HG03095 (cell line): Measurements from ENCODE around the gene ADAMTS13.

Source experiments
- ATAC-seq: cut with Tn5 transposase; IDR thresholded peaks from one replicate; pipeline ENCODE4 v1.9.1; 2021; ENCODE audit warnings: moderate library complexity; ENCODE audit not compliant: unreplicated experiment

The ADAMTS13 gene

DNA sequence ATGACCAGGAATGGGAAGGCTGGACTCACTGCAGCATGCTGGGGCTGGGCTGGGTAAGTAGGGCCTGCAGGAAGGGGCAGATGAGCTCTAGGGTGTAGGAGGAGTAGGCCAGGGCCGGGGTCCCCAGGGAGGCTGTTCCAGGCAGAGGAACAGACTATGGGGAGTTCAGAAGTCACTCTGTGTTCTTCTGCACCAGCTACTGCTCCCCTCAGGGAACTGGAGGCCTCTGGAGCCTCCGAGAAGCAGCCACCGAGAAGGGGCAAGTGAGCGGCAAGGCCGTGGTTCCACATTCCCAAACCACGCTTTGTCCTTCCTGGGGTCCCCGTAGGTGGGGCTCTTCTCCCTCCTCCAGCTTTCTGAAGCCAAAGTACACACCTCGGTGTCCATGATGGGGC, 65.2 kb downstream of the ADAMTS13 start:
- no peak for ATAC-seq

DNA sequence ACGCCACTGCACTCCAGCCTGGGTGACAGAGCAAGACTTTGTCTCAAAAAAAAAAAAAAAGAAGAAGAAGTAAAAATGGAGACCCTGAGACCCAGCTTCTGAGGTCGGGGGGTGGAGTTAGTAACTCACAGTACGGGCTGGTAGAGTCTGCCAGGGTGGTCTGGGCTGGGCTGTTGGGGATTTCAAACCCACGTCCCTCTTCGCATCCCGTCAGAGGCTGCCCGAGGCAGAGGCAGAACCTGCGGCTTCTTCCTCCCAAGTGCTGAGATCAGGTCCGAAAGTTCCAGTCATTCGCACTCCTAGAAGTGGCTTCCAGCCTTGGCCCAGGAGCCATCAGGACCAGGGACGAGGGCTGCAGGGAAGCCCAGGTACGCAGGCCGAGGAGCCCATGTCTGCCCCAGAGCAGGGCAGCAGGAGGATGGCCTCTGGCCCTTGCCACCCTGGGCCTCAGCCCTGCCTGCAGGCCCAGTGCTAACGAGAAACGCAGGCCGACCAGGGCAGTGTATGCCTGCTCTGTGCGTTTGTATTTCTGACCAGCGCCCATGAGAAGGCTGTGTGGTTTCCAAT, 66.6 kb downstream of the ADAMTS13 start:
- no peak for ATAC-seq

DNA sequence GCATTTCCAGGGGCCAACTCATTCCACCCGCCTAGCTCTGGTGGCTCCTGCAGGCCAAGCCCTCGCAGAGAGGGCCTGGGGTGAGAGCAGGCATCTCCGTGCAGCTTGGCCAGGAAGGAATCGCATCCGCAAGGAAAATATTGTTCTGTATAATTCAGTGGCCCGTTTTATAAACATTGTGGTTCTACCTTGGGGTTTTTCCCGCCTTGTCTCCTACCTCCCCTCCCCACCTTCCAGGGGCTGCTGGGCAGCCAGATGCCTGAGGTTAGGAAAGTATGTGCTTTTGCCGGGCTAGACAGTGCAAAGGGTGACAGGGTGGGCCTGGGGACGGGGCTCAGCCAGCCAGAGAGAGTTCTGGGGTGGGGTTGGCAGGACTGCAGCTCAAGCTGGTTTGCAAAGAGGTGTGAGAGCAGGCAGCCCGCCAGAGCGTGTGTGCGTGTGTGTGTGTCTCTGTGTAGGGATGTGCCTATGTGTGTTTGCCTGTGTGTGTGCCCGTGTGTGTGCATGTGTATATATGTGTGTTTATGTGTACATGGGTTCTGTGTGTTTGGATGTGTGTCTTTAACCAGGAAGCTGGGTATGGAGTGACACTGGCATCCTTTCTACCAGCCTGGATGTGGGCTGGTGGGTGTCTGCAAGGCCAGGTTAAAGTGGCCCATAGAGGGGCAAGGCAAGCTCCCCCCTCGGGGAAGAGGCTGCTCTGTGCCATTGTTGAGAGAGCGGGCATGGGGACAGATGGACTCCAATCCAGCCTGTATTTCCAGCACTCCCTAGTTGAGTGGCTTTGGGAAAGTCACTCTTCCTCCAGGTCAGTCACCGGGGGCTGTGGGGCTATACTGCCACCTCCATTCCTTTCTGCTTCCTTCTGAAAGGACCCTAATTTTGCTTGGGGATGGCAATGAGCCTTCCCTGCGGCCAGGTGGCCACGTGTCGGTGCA, 67.4 kb downstream of the ADAMTS13 start:
- no peak for ATAC-seq

DNA sequence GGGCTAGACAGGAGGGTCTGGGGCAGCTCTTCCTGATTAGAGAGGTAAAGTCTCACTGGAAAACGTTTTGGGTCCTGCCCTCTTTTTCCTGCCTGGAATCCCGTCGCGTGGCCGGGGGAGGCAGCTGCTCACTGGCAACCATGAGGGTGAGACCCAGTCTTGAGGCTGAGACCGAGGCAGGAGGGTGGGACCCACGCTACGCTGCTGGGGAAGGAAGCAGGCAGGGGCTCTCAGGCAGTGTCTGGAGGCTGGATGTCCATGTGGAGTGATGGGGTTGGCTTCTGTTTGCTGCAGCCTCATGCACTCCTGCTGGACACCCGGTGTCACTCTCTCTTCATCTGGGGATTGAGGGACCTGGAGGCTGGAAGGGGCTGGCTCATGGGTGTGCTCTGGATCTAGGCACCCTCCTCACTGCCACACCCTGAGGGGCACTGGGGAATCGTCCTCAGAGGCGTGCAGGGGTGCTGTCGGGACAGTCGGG, 68.1 kb downstream of the ADAMTS13 start:
- no peak for ATAC-seq

DNA sequence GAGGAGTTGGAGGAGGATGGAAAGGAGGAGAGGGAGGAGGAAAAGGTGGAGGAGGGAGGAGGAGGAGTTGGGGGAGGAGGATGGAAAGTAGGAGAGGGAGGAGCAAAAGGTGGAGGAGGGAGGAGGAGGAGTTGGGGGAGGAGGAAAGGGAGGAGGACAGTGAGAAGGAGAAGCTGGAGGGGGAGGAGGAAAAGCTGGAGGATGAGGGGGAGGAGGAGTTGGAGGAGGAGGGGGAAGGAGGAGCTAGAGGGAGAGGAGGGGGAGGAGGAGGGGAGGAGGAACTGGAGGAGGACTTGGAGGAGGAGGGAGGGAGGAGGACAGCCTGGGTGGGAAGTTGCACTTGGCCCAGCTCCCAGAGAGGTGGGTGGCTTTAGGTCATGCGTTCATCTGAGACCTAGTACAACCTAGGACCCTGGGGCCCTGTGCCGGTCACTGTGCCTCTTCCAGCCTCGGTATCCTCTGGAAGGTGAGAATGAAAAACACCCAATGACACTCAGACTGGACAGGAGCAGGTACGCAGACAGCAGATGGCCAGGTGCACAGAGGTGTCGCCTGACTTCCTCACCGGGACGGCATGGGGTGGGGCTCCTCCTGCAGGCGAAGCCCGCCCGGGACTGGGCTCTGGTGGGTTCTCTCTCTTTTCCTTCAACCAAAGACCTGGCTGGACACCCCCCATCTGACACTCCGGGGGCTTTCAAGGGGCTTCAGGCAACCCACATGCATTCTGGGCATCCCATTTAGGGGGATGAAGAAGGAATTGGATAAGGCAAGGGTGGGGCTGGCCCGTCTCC, 68.9 kb downstream of the ADAMTS13 start:
- no peak for ATAC-seq

DNA sequence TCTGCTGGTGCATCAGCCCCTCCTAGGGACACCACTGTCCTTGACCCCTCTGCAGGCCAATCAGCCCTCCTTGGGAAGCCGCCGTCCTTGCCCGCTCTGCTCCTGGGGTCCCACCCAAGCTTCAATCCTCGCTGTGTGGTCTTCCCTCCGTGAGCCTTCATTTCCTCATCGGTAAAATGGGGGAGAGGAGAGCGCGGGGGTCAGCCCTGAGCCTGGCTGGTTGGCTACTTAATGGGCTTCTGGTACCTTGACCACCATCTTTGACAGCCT, 69.4 kb downstream of the ADAMTS13 start:
- ATAC-seq: no peak

DNA sequence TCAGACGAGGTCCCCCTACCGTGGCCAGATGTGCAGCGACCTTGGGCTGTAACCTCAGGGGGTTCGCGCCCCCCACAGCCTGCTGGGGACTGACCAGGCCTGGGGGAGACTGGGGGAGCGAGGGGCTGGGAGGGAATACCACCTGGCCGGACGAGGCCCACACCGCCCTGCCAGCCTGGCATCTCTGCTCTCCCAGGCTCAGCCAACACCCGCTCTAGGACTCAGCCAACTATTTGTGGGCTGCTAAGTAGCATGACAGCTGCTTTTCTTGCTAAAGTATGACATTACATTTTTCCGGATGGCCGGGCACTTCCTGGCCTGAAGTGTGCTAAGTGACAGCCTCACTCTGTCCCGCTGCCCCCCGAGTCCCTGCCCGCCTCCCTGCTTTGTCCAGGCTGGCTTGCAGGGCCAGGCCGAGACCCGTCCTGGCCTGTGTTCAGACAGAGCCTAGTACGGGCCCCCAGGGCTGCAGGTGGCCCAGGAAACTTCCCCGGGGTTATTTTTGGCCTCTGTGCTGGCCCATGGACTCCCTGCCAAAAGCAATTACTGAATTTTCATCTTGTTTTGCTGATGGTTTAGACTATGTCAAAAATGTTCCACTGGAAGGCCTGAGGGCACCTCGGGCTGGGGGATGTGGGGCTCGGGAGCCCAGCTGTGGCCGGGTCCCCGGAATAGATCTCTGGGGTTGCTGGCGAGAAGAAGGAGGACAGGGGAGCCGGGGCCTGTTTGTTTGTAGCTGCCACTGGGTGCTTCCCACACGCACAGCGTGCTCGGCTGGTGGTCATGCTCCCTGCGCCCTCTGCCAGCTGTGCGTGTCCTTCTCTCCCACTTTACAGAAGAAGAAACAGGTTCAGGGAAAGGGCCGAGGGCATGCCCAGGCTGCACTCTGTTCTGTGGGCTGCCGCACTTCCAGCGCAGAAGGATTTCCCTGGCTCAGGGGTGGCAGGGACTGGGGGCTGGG, 70.2 kb downstream of the ADAMTS13 start:
- no peak for ATAC-seq

DNA sequence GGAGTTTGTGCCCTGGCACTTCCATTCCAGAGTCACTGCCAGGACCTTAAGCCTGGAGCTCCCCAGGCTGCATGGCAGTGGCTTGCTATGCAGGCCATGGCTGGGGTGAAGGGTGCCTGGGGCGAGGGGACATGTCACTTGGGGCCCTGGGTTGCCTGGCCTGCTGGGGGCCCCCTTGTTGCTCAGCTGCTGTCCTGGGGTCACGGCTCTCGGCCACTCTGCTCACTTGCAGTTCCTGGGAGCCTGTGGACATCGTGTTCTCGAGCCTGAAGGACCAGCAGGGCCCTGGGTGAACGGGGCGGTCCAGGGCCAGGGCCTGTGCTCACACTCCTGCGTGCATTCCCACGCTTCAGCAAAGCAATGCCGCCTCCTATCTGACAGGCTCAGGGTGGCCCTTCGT, 71.3 kb downstream of the ADAMTS13 start:
- no peak for ATAC-seq

DNA sequence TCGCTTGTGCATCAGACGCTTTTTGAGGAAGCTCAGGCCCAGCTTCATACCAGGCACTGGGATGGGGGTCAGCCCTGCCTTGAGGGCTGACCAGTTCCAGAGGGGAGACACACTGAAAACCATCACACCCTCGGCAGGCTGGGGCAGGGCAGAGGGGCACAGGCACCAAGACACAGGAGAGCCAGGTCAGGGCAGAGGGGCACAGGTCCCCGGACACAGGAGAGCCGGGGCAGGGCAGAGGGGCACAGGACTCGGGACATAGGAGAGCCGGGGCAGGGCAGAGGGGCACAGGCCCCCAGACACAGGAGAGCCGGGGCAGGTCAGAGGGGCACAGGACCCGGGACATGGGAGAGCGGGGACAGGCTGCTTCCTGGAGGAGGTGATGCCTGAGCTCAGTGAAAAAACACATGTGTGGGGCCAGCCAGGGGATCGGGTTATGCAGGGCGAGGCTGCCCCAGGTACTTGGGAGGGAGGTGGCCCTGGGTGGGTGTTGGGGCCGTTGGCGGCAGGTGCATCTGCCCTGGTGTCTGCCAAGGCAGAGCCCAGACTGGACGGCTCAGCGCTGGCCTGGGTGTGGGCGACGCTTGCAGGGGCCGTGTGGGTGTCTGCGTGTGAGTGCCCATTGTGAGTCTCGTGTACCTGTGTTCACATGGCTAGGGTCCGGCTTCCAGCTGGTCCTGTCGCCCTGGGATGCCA, 71.8 kb downstream of the ADAMTS13 start:
- no peak for ATAC-seq

DNA sequence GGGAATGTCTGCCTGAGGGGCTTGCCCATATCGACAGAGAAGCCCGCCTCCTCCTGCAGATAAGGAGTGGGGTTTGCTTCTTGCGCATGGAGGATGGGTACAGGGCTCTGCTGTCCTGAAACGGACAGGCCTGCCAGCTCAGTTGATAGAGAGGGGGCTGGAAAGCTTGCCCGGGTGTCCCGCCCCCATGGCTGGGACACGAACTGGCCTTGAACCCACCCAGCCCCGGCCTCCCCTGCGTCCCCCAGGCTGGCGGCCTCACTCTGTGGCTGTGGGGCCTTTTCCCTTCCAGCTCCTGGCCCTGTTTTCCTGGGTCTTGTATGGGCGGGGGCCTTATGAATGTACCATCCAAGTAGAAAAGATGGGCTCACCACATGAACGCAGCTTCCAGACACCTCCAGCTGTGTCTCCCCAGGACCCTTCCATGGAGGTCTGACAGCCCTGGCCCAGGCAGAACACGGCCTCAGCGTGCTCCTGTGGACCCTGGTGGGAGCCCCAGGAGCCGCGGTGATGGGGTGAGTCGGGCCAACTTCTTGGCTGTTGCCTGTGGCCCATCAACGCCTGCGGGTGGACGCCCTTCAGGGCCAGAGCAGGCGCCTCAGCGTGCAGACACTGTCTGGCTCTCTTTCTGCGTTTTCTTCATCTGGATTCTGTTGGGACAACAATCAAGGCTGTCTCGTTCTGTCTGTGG, 72.6 kb downstream of the ADAMTS13 start:
- ATAC-seq: no peak

DNA sequence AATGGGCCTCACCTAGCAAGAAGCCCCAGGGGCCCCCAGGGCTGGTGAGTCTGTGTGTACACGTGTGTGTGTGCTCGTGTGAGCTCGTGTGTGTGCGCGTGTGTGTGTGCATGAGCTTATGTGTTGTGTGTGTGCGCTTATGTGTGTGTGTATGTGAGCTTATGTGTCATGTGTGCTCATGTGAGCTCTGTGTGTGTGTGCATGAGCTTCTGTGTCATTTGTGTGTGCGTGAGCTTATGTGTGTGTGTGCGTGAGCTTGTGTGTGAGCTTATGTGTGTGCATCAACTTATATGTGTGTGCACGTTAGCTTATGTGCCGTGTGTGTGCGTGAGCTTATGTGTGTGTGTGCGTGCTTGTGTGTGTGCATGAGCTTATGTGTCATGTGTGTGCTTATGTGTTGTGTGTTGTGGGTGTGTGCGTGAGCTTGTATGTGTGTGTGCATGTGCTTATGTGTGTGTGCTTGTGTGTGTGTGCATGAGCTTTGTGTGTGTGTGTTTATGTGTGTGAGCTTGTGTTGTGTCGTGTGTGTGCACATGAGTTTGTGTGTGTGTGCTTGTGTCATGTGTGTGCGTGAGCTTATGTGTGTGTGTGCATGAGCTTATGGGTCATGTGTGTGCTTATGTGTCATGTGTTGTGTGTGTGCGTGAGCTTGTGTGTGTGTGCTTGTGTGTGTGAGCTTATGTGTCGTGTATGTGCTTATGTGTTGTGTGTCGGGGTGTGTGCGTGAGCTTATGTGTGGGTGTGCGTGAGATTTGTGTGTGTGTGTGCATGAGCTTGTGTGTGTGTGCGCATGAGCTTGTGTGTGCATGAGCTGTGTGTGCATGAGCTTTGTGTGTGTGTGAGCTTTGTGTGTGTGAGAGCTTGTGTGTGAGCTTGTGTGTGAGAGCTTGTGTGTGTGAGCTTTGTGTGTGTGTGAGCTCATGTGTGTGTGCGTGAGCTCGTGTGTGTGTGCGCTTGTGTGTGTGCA, 73.4 kb downstream of the ADAMTS13 start:
- no peak for ATAC-seq

DNA sequence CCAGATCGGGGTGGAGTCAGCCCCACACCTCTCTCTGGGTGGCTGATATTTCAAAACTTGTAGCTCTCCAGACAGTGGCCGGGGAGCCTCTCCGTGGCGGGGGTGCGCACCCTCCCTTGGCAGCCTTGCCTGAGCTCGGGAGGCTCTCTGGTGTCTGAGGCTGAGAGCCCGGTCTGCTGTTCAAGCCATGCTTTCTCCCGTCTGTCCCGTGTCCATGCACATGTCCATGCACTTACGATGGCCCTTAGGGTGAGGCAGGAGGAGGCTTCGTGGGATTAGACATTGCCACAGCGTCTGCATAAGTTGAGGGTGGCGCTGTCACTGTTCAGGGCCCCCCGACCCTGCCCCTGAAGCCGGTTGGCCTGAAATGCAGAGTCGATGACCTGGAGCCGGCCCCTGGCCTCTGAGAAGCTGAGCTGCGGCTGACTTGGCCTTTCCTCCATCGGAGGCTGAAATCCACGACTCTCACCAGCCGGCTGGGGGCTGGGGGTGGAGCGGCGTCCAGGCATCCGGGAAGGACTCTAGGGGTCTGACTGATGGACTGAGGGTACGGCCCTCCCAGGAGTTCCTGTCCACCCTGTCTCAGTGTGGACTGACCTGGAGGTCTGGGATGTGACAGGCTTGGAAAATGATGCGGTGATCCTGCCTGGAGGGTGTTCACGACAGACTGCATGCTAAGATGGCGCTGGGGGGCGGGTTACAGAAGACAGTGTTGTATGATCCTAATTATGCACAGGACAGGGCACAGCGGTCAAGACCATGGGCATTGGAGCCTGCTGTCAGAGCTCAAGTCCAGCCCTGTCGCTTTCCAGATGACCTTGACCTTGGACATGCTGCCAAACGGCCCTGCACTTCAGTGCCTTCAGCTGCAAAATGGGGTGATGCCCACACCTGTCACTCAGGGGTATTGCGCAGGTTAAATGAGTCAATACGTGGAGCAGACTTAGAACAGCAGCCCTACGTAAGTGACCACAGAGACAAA, 75.0 kb downstream of the ADAMTS13 start:
- no peak for ATAC-seq

DNA sequence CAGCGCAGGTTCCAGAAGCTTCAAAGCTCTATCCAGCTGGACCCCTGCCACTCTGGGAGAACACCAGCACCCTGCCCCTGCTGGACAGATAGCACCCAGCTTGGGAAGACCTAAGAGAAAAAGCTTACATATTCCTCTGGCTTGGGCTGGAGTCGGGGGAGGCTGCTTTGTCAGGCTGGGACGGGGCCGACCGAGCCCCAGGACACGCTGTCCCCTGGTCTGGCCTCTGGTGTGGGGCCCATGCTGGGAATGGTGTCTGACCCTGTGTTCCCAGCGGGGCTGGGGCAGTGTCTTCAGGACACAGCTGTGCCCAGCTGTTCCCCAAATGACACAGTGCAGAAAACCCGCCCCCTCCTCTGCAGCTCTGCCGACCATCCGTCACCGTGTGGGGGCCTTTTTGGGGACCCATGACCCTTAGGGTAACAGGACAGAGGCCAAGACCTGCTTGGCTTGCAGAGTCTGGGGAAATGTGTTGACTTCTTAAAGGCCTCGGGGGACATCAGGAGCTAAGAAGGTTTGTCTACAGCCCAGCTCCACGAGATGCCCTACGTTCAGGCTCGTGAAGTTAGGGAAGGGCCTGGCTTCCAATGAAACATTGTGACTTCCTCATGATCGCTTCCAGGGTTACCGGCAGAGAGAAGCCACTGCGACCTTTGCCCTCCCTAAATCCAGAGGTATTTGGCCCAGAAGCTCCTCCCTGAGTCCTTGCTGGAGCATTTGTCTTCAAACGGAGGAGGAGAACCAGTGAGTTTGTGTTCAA, 77.1 kb downstream of the ADAMTS13 start:
- ATAC-seq: no peak

DNA sequence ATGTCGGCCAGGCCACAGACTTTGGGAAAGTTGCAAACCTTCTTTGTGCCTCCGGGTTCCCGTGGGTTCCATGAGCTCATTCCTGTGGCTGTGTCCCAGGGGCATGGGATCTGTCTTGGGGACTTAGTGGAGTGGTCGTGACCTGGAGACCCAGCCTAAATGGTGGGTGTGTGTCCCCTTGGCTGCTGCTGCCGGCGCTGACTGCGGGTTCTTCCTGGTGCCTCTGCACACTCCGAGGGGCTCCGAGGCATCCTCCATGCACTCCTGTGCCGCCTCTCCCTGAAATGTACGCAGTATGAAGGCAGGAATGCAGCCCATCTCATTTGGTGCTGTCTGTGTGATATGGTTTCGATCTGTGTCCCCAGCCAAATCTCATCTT, 77.7 kb downstream of the ADAMTS13 start:
- ATAC-seq: no peak

DNA sequence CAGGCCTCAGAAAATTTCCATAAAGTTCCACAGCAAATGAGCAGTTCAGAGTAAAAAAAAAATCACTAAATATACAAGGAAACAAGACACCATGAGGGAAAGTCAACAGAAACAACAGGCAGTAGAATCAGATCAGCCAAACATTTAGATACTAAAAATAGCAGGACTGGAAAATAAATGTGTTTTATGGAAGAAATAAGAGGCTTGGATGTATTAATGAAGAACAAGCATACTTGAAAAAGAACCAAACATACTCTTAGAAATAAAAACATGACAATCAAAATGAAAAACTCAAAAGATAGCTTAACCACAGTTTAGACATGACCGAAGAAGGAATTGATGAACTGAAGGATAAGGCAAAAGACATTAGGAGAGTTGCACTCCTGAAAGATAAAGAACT, 79.9 kb downstream of the ADAMTS13 start:
- ATAC-seq: no peak

DNA sequence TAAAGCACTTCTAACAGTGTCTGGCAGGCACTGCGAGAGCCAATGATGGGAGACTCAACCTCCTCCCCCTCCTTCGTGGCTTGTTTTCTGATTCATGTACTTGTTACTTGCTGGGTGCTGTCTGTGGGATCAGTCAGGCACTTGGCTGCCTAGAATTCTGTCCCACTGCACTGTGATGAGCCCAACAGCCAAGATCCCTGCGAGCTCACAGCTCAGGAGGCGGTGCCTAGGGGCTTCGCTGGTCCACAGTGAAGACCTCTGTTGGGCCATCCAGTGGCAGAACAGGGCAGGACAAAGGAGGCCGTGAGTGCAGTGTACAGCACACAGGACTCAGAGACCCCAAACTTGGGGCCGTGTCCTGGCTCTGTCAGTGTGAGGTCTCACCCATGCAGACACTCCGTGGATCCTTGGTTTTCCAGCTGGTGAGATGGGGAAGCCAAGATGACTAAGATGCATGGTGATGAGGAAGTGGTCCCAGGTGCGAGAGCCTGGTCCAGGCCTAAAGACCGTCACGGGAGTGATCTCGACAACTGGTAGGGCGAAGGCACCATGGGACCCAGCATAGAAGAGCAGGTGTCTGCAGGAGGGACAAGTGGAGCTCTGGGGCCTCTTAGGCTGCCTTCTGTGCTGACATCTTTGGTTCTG, 83.1 kb downstream of the ADAMTS13 start:
- no peak for ATAC-seq
